Measurements from ENCODE around the gene MAP3K15.

The MAP3K15 gene

DNA sequence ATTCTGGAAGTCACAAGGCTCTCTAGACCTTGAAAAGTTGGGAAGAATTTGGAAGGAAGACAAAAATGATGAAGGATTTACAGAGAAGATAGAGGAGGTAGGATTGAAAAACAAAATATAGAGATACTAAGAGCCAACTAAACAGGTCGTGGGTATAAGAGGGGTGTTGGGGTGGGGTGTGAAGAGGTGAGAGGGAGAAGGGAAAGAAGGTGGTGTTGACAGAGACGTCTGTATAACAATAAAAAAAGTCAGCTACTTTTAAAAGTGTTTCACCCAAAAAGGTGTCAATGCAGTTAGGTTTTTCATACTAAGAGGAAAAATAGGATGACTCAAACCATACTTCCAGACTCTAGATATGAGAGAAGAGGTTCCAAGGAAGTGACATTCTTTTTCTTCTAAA lies 33.0 kb upstream of the MAP3K15 start:
- TF ChIP-seq ZFX (IDR thresholded peaks at IDR 0.05; ENCODE audit: borderline replicate concordance), result no peak
- TF ChIP-seq CTCF (IDR thresholded peaks at IDR 0.05), result no peak
- no peak overlapping the region for H3K27ac ChIP-seq

DNA sequence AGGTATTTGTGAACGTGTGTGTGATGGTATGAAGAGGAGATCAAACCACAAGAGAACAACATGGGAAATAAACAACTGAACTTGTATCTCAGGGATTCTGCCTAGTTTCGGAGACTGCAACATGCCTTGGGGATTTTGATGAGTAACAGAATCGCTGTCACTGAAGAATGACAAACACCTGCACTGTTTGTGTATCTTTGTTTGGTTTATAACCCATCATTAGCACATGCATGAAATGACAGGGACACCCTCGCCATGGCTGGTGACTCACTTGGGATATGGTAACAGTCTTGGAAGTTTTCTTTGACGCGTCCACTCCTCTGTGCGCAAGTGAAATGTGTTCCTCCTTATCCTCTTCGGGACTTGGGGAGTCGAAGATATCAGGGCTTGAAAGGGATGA lies 30.3 kb upstream of the MAP3K15 start:
- TF ChIP-seq CTCF (IDR thresholded peaks at IDR 0.05), result no peak
- TF ChIP-seq ZFX (IDR thresholded peaks at IDR 0.05; ENCODE audit: borderline replicate concordance), result no peak
- H3K27ac ChIP-seq, result no peak overlapping the region

- TF ChIP-seq ZFX (IDR thresholded peaks at IDR 0.05; ENCODE audit: borderline replicate concordance) (no peak), CTCF (IDR thresholded peaks at IDR 0.05) (peak; percentile 80)
- no peak overlapping the region for H3K27ac ChIP-seq
Observed at GRCh38 chrX:19544693-19545305, 29.5 kb upstream of the MAP3K15 start.

GRCh38 chrX:19543951-19544381 lies 28.7 kb upstream of the MAP3K15 start:
- no peak overlapping the region for H3K27ac ChIP-seq
- no peak for TF ChIP-seq ZFX (IDR thresholded peaks at IDR 0.05; ENCODE audit: borderline replicate concordance)
- no peak for TF ChIP-seq CTCF (IDR thresholded peaks at IDR 0.05)

GRCh38 chrX:19543020-19543715 lies 27.9 kb upstream of the MAP3K15 start:
- TF ChIP-seq CTCF (IDR thresholded peaks at IDR 0.05), result no peak
- no peak for TF ChIP-seq ZFX (IDR thresholded peaks at IDR 0.05; ENCODE audit: borderline replicate concordance)
- H3K27ac ChIP-seq, result no peak overlapping the region

GRCh38 chrX:19541931-19542330 lies 26.6 kb upstream of the MAP3K15 start:
- no peak overlapping the region for H3K27ac ChIP-seq
- TF ChIP-seq ZFX (IDR thresholded peaks at IDR 0.05; ENCODE audit: borderline replicate concordance), result no peak
- TF ChIP-seq CTCF (IDR thresholded peaks at IDR 0.05), result no peak

- no peak overlapping the region for H3K27ac ChIP-seq
- TF ChIP-seq ZFX (IDR thresholded peaks at IDR 0.05; ENCODE audit: borderline replicate concordance) (no peak), CTCF (IDR thresholded peaks at IDR 0.05) (no peak)
Observed at GRCh38 chrX:19541196-19541595, 25.9 kb upstream of the MAP3K15 start.
